DMS79 treated with DMSO at 0.1 percent for 48 hours (cell line): ENCODE data around the gene IRGQ.
"Not testable (repeated sequence)": the region's sequence is repeated elsewhere in the genome, so short reads cannot be mapped to it uniquely, and the experiment has no call there.

ENCODE experiments used
- DNase-seq: peaks from one replicate; lab custom pipeline; 2025; lab: John Stamatoyannopoulos, UW

The IRGQ gene, protein sequence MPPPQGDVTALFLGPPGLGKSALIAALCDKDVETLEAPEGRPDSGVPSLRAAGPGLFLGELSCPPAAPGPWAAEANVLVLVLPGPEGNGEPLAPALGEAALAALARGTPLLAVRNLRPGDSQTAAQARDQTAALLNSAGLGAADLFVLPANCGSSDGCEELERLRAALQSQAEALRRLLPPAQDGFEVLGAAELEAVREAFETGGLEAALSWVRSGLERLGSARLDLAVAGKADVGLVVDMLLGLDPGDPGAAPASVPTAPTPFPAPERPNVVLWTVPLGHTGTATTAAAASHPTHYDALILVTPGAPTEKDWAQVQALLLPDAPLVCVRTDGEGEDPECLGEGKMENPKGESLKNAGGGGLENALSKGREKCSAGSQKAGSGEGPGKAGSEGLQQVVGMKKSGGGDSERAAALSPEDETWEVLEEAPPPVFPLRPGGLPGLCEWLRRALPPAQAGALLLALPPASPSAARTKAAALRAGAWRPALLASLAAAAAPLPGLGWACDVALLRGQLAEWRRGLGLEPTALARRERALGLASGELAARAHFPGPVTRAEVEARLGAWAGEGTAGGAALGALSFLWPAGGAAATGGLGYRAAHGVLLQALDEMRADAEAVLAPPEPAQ

DNA sequence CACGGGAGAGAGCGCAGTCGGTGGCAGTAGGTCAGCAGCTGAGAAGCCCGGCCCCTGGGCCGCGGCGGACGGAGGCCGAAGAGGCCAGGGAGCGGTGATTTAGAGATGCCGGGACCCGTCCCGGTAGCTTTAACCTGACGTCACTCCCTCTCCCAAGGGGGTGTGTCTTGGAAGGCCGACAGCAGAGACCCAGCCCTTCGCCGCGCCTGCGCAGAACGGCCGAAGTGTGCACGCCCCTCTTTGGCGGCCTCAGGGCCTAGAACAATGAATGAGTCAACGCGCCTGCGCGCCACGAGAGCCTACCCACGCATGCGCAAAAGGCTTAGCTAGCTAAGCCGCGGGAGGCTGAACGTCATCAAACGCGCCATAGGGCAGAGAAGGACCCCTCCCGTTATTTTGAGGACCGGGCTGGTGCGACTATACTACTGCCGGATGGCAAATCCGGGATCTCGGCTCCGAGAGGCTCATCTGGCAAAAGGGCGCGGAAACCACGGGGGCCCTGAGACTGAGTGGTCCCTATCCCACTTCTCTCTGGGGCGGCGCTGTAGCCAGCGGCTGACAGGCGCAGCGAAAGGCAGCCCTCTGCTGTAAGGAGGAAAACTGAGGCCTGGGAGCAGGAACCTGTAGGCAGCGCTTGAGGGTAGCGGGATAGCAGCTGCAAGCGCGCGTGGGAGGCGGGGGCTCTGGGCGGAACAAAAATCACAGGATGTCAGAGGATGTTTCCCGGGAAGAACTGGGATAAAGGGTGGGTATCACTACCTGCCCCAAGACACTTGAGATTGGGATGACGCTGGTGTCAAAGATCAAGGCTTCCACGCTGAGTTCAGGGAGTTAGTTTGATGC, at the start of gene IRGQ, which contains the start of gene ZNF576:
Gene IRGQ, minus strand, starts transcription at position 136 of the 843 bp plus-strand sequence. CDS start 796 bp downstream, outside the sequence.
Gene ZNF576, plus strand, starts transcription at position 597 of the 843 bp plus-strand sequence. CDS start 514 bp downstream, outside the sequence.
- DNase-seq: peak; percentile 98

DNA sequence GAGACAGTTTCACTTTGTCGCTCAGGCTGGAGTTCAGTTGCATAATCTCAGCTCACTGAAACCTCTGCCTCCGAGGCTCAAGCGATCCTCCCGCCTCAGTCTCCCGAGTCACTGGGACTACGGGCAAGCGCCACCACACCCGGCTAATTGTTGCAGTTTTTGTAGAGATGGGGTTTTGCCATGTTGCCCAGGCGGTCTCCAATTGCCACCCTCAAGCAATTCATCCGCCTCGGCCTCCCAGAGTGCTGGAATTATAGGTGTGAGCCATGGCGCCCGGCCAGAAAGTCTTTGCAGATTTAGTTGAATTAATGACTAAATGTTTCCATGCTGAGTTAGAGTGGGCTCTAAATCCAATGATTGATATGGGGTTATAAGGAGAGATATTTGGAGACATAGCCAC, 48.2 kb upstream of the IRGQ start:
- DNase-seq: no peak

DNA sequence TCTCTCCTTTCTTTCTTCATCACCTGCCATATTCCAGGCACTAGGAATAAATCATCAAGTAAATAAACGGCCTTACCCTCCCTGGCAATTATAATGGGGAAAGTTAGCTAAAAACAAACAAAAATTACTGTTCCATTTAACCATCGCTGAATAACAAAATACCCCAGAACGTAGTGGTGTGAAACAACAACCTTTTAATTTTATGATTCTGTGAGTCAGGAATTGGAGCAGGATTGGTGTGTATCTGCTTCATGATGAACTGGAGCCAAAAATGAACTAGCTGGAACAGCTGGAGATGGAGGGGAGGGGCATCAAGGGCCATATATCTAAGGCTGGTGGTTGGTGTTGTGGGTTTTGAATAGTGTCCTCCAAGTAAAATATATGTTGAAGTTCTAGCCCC, 47.4 kb upstream of the IRGQ start:
- DNase-seq: peak; percentile 2

DNA sequence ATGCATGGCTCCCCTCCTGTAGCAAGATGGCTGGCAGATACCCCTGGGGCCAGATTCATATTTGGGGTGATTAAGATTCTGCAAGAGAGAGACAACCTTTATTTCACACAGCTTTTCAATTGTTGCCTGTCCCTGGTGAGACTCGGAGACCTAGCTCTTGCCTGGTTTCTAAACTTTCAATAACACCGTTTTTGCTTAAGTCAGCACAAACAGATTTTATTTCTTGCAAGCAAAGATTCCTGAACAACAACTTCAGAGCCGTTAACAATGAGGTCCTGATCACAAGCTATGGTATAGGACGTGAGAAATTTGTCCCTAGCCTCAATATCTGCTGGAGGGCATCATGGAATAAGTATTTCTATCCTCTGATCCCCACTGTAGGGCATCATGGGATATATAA, 46.6 kb upstream of the IRGQ start:
- no peak for DNase-seq

DNA sequence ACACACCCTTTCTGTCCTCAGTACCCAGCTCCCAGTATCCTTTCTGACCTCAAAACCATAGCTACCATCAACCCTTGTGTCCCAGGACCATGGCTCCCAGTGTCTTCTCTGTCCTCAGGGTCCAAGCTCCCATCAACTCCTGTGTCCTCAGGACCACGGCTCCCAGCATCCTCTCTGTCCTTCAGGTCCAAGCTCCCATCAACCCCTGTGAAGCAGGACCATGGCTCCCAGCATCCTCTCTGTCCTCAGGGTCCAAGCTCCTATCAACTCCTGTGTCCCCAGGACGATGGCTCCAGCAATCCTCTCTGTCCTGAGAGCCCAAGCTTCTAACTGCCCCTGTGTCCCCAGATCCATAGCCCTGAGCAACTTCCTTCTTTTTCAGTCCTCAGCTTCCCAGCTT, 45.4 kb upstream of the IRGQ start:
- no peak for DNase-seq

DNA sequence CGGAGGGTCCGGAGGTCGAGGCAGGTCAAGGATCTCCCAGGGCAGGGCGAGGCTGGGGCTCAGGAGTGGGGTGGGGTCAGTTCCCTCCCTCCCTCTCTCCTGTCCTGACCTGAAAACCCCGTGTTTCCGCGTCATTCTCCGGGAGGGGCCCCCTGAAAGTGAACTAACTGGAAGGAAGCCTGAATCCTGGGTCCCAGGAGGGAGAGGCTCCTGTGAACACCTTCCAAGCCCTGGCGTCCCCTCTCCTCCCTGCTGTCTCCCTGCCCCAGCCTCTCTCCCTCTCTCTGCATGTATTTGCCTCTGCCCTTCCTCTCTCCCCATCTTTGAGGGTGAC, 44.5 kb upstream of the IRGQ start:
- DNase-seq: no peak

DNA sequence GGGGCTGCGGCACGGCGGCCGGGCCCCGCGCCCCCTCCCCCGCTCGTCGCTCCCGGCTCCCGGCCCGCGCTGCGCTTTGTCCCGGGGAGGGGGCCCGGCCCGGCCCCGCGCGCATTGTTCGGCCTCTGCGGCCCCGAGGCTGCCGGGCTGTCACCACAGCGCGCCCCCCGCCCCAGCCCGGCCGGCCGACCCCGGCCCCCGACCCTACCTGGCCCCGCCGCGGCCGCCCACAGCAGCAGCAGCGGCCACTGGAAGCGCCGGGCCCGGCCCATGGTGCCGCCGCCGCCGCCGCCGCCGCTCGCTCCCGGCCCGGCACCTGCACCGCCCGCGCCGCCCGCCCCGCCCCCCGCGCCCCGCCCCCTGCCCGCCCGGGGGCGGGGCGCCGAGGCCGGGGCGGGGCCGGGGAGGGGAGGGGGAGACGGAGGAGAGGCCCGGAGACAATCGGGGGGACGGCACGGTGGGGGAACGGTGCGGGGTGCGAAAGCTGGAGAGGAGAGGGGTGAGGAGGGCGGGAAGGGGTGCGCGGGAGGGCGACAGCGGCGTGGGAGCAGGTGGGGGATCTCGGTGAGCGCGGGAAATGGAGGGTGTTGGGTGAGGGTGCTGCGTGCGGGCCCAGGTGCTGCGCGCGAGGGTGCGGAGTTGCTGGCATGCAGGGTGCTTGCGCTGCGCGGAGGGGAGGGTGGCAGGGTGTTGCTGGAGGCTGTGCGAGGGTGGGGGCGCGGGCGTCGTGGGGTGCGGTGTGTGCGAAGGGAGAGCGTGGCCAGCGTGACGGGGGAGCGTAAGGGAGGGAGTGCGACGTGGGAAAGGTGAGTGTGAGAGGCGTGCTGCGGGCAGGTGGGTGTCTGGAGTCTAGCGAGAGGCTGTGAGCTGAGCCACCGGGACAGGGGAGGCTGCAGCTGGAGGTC, 43.8 kb upstream of the IRGQ start, which contains the start of gene CADM4:
Gene CADM4, minus strand, starts transcription at position 332 of the 905 bp plus-strand sequence. Its CDS starts 60 bp downstream, at position 272.
- peak; percentile 22 for DNase-seq

DNA sequence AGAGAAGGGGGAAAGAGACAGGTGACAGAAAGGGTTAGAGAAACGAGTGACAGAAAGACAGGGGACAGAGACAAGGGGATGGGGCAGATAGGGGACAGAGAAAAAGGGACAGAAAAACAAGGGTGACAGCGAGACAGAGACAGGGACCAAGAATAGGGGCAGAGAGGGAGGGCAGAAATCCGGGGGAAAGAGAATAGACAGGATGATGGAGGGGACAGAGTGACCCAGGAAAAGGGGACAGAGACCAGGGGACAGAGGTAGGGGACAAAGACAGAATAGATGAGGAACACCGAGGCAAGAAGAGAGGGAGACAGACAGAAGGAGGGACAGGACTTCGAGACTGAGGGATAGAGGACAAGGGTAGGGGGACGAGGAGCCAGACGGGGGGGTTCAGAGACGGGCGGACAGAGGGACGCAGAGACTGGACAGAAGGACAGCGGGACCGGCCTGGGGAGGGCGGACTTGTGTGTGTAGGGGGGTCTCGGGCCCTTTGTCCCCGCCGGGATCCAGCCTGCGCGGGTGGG, 43.1 kb upstream of the IRGQ start:
- no peak for DNase-seq

DNA sequence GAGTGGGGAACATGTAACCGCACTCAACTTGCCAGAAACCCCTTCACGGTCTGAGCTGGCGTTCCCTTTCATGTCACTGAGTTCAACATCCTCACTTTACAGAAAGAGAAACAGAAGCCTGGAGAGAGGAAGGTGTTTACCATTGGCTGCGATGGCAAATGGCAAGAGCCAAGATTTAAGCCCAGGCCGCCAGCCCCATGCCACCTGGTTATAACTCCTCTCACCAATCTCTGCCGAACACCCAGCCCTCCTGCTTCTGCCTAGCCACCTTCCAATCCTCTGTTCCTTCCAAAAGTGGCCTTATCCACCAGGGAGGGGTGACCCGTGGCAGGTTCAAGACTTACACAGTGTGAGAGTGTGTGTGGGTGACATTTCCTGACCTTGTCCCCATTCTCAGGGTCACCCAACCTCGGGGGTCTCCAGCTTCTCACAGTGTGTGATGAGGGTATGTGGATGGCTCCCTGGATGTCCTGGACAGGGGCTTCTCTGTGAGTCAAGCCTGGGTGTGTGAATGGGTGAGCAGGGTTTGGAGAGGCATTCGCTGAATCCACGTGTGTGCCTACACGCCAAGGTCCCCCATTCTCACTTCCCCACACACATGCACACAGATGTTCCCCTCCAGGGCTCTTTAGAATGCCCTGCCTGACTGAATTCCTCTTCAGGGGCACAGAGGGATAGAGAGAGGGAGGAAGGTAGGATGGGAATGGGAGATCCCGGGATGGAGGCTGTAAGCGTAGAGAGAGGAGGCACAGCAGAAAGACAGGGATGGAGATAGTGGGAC, 42.5 kb upstream of the IRGQ start:
- no peak for DNase-seq

DNA sequence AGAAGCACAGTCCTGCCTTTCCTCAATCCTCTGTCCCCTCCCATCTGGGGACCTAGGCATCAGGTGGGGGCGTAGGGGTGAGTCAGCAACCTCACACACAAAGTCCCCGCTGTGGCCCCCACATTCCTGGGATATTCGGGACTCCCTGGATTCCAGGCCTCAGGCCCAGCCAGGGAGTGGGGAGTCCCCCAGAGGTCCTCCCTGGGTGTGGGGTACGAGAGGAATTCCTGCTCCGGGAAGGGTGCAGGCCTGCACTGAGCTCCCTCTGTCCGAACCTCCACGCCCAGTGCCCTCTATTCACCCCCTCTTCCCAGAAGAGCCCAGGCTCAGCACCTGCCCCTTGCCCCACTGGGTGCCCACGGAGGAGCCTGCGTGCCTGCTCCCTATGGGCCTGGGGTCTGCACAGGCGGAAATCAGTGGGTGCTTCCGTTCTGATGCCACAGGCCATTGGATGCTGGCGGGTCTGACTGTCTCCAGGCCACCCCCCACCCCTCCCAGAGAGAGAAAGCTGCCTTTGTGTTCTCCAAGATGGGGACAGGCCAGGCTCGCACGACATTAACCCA, 40.3 kb upstream of the IRGQ start:
- DNase-seq: no peak

DNA sequence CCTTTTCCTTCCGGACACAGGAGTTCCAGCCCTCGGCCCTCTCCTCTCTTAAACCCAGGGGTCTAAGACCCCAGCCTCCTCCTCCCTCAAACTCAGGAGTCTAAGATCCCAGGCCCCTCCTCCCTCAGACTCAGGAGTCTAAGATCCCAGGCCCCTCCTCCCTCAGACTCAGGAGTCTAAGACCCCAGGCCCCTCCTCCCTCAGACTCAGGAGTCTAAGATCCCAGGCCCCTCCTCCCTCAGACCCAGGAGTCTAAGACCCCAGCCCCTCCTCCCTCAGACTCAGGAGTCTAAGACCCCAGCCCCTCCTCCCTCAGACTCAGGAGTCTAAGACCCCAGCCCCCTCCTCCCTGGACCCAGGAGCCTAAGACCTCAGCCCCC, 39.6 kb upstream of the IRGQ start:
- not testable (repeated sequence) for DNase-seq

DNA sequence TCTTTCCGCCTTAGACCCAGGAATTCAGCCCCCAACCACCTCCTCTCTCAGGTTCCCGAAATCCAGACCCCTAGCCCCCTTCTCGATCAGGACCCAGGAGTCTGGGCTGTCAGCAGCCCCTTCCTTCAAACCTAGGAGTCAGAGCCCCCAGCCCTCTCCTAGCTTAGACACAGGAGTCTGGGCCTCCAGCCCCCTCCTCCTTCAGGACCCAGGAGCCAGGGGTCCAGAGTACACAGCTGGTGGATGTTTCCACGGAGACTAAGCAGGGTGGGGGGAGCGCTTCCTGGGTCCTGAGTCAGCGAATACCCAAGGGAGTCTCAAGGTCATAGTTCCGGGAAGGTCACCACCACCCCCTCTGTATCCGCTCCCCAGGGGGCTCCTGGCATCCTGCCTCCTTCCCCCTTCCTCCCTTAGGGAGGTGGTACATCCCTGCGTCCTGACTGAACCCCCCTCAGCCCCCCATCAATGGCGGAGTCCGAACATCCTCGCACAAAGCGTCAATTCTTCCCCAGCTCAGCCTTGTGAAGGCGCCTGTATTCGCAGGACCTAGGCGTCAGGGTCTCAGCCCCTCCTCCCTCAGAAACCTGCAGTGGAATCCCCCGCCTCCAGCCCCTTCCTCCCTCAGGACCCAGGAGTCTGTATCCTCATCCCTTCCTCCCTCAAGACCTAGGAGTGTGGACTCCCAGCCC, 39.1 kb upstream of the IRGQ start:
- no peak for DNase-seq

DNA sequence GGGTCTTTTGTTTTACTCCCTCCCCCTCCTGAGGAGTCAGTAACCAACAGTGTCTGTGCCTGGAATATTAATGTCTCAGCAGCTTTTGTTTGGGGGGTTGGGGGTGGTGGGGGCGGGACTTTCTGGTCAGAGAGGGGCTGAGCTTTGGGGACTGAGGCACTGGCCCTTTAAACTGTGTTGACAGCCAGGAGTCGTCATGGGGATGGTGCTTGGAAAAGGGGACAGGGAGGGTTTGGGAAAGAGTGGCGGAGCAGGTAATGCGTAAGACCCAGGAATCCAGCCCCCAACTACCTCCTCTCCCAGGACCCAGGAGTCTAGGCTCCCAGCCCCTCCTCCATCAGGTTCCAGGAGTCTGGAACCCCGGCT, 38.6 kb upstream of the IRGQ start:
- no peak for DNase-seq

DNA sequence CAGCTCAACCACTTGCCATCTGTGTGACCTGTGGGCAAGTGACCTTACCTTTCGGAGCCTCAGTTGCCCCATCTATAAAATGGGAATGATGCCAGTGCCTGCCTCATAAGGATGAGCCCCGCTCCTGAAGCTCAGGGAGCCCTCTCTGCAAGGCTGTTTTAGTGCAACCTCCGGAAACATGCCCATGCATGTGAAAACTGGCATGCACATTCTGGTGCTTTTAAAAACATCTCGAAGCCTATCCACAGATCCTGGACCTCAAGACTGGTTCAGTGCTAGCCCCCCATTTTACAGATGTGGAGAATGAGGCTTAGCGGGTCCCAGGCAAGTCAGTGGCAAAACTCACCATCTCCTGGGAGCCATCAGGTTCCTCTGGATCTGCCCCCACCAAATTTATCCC, 38.1 kb upstream of the IRGQ start:
- no peak for DNase-seq

DNA sequence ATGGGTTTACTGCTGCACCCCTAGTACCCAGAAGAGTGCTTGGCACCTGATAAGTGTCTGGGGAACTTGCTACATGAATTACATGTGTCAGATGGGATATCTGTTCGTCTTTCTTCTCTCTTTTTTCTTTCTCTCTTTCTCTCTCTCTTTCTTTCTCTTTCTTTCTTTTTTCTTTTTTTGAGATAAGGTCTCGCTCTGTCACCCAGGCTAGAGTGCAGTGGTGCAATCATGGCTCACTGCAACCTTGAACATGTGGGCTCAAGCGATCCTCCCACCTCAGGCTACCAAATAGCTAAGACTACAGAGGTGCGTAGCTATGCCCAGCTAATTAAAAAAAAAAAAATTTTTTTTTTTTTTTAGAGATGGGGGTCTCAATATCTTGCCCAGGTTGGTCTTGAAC, 37.6 kb upstream of the IRGQ start:
- no peak for DNase-seq

DNA sequence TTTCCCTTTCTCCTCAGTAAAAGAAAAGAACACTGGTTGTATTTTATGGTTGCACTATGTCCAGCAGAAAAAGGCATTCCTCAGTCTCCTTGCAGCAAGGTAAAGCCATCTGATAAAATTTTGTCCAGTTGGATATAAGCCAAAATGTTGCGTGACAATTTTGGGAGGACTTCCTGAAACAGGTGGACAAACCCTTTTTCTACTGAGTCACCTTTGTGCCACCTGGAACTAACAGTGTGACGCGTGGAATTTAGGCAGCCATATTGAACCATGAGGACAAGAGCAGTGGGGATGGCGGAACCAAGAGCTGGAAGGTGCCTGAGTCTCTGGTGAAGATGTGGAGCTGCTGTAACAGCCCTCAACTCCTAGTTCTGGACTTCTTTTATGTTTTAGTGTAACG, 35.6 kb upstream of the IRGQ start:
- DNase-seq: no peak

DNA sequence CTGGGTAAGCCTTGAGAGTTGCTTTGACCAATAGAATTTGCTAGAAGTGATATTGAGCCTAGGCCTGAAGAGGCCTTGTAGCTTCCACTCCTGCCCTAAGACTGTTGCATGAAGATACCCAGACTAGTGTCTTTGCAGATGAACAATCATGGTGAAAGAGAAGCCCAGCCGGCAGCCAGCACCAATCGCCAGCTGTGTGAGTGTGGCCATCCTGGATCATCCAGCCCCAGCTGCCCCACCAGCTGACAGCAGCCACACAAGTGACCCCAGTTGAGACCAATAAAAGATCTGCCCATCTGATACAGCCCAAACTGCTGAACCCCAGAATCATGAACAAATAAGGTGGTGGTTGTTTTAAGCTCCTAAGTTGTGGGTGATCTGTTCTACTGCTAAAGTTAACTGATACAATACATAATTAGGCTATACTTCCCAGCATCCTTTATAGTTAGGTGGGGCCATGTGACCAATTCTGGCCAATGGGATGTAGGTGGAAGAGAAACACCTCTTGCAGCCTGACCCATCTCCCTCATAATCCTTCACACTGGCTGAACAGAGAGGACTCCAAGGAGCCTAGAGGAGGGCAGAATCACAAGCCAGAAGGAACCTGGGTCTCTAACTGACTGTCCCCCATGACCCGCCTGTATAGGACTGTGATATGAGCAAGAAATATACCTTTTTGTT, 32.9 kb upstream of the IRGQ start:
- DNase-seq: no peak

DNA sequence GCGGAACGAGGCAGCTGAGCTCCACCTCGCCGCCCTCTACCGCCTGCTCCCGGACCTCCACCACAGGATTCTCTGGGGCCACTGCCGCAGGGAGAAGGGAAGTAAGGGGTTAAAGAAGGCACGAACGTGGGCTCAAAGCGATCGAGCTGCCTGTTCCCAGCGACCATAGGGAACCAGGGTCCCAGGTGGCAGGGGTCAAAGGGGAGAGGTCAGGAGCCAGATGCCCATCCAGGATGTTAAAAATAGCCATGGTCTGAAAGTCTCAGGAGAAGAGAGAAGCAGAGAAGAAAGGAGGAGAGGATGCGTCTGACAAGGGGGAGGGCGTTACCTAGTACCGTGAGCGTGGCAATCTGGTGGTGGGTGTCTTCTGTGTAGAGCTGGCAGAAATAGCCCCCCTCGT, 30.9 kb upstream of the IRGQ start:
- no peak for DNase-seq

DNA sequence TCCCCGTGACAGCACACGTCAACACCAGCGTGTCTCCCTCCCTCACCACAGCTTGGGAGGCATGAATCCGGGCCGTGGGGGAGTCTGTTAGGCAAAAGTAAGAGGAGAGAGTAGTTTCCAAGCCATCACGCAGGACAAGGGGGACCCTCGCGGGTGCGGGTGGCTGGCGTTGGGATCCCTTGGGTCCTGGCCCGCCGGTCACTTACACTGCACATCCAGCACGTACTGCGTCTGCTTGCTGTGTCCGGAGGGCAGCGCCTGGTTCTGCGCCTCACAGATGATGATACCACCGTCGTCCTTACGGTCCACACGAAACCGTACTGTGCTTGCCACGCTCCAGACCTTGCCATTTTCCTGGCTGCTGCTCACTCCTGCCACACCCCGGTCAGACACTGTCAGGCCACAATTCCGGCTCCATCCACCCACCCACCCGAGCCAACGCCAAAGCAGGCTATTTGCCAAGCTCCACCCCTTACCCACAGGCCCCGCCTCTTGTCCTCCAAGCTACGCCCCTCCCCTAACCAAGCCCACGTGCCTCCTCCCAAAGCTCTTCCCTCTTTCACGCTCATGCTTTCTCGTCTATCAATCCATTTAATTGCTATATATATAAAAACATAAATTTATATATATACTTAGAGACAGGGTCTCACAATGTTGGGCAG, 30.1 kb upstream of the IRGQ start:
- no peak for DNase-seq
